ENCODE measurements around the gene GSTP1.
A peak's percentile ranks its signal among the peaks of the same experiment; 100 is the strongest.
"Not testable (repeated sequence)": the region's sequence is repeated elsewhere in the genome, so short reads cannot be mapped to it uniquely, and the experiment has no call there.

GSTP1 gene

GRCh38 chr11:67564230-67564629 lies 19.4 kb upstream of the GSTP1 start:
- no peak for DNase-seq

DNA sequence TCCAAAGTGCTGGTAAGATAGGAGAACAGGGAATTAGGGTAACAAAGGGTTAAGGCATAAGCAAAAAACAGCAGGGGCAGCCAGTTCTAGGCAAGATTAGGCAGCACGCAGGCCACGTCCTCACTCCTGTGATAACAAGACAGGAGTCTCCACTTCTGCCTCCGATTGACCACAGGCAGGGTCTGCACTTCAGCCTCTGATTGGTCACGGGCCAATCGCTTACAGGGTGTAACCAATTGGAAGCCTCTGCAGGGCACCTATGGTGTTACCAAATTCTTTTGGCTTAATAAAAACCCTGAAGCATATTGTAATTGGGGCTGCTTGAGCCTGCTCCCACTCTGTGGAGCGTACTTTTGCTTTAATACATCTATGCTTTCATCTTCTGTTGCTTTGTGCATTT lies 12.2 kb upstream of the GSTP1 start:
- DNase-seq: no peak

- DNase-seq: no peak
Observed at GRCh38 chr11:67572305-67572704, 11.3 kb upstream of the GSTP1 start.

GRCh38 chr11:67572747-67573419 lies 10.7 kb upstream of the GSTP1 start:
- DNase-seq: peak; percentile 53

- DNase-seq: no peak
Observed at GRCh38 chr11:67574938-67575337, 8.7 kb upstream of the GSTP1 start.

DNA sequence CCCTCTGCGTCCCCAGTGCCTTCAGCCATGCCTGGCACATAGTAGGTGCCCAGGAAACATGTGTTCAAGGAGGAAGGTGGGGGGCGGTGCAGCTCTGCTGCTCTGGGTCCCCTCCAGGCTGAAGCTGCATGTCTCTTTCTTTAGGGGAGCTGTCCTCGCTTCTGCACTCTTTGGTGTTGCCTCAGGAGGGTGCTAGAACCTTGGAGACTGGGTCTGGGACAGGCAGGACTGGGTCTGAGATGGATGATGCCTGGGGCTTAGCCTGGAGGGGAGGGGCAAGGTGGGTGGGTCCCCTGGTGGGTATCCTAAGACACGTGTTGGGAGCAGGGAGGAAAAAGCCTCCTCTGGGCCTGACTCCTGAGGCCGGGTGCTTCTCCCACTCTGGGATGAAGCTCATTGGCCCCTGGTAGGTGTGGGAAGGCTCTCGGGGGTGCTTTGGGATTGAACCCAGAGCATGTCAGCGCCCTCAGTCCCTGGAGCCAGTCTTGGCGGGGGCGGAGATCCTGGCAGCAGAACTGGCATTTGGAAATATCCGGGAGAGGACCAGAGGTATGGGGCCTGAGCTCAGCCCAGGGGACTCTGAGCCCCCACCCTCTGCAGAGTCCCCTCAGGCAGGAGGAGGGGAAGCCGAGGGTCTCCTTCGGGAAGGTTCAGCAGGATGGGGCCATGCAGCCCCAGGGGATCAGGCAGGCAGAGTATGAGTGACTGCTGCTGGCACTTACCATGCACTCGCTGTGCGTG lies 6.7 kb upstream of the GSTP1 start:
- DNase-seq: no peak

- DNase-seq: no peak
Observed at GRCh38 chr11:67577951-67578350, 5.7 kb upstream of the GSTP1 start.

DNA sequence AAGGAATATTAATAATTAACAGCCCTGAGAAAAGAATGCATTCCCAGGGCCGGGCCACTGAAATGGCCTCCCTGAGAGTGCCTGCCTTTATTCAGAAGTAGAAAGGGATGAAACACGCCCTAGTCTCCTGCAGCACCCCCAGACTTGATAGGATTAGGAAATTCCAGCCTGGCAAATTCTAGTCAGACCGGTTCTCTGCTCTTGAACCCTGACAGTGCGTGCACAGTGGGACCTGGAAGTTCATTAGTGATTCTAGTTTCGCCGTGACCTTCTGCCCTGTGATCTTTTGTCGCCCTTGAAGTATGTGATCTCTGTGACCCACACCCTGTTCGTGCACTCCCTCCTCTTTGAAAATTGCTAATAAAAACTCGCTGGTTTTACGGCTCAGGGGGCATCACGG lies 2.1 kb upstream of the GSTP1 start:
- no peak for DNase-seq

GRCh38 chr11:67582011-67582410 lies 1.6 kb upstream of the GSTP1 start:
- no peak for DNase-seq

DNA sequence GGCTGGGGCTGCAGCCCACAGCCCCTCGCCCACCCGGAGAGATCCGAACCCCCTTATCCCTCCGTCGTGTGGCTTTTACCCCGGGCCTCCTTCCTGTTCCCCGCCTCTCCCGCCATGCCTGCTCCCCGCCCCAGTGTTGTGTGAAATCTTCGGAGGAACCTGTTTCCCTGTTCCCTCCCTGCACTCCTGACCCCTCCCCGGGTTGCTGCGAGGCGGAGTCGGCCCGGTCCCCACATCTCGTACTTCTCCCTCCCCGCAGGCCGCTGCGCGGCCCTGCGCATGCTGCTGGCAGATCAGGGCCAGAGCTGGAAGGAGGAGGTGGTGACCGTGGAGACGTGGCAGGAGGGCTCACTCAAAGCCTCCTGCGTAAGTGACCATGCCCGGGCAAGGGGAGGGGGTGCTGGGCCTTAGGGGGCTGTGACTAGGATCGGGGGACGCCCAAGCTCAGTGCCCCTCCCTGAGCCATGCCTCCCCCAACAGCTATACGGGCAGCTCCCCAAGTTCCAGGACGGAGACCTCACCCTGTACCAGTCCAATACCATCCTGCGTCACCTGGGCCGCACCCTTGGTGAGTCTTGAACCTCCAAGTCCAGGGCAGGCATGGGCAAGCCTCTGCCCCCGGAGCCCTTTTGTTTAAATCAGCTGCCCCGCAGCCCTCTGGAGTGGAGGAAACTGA lies 731 bp downstream of the GSTP1 start:
- DNase-seq: no peak

DNA sequence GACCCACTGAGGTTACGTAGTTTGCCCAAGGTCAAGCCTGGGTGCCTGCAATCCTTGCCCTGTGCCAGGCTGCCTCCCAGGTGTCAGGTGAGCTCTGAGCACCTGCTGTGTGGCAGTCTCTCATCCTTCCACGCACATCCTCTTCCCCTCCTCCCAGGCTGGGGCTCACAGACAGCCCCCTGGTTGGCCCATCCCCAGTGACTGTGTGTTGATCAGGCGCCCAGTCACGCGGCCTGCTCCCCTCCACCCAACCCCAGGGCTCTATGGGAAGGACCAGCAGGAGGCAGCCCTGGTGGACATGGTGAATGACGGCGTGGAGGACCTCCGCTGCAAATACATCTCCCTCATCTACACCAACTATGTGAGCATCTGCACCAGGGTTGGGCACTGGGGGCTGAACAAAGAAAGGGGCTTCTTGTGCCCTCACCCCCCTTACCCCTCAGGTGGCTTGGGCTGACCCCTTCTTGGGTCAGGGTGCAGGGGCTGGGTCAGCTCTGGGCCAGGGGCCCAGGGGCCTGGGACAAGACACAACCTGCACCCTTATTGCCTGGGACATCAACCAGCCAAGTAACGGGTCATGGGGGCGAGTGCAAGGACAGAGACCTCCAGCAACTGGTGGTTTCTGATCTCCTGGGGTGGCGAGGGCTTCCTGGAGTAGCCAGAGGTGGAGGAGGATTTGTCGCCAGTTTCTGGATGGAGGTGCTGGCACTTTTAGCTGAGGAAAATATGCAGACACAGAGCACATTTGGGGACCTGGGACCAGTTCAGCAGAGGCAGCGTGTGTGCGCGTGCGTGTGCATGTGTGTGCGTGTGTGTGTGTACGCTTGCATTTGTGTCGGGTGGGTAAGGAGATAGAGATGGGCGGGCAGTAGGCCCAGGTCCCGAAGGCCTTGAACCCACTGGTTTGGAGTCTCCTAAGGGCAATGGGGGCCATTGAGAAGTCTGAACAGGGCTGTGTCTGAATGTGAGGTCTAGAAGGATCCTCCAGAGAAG lies 1.6 kb downstream of the GSTP1 start:
- no peak for DNase-seq

DNA sequence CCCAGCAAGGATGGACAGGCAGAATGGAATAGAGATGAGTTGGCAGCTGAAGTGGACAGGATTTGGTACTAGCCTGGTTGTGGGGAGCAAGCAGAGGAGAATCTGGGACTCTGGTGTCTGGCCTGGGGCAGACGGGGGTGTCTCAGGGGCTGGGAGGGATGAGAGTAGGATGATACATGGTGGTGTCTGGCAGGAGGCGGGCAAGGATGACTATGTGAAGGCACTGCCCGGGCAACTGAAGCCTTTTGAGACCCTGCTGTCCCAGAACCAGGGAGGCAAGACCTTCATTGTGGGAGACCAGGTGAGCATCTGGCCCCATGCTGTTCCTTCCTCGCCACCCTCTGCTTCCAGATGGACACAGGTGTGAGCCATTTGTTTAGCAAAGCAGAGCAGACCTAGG lies 2.3 kb downstream of the GSTP1 start:
- no peak for DNase-seq

DNA sequence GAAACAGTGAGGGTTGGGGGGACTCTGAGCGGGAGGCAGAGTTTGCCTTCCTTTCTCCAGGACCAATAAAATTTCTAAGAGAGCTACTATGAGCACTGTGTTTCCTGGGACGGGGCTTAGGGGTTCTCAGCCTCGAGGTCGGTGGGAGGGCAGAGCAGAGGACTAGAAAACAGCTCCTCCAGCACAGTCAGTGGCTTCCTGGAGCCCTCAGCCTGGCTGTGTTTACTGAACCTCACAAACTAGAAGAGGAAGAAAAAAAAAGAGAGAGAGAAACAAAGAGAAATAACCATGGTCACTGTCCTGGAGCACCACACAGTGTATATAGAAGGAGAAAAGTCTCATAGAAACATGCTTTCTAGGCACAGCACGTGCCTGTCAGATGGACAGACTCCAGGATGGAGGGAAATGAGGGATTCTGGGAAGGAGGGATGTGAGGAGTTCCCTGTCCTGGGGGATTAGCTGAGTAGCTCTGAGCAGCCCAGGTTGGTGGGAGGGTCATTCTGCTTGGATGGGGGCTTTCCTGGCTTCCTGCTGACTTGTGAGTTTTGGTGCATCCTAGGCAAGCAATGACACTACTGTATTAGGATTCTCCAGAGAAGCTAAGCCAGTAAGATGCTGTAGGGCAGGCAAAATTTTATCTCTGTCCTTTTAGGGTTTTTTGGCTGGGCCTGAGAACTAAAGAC lies 3.1 kb downstream of the GSTP1 start:
- no peak for DNase-seq

- no peak for DNase-seq
Observed at GRCh38 chr11:67588136-67588503, 4.5 kb downstream of the GSTP1 start.

- DNase-seq: not testable (repeated sequence)
Observed at GRCh38 chr11:67588899-67589415, 5.3 kb downstream of the GSTP1 start.

DNA sequence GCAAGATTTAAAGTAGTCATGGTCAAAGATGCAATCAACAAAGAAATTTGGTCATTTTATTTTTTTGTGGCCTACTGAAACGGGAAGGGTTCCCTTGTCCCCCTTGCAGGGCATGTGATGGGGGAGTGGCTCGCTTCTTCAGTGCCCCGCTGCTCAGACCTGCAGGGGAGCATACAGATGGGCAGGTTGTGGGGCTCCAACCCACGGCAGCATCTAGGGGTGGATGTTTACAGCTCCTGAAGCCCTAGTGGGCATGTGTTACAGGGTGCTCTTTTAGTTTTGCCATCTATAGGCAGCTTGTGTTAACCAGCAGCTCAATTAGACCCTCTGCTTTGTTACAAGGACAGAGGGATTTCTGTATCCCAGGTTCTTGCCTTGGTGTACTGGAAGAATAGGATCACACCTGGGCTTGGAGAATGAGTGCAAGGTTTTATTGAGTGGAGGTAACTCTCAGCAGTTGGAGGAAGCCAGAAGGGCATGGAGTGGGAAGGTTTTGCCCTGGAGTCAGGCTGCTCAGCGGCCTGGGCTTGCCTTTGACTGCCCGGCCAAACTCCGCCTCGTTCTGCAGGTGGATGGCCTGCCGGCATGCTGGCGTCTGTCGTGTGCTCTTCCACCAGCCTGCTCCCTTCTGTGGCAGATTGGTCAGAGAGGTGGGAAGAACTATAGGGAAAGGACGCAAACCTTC lies 9.4 kb downstream of the GSTP1 start:
- DNase-seq: no peak

DNA sequence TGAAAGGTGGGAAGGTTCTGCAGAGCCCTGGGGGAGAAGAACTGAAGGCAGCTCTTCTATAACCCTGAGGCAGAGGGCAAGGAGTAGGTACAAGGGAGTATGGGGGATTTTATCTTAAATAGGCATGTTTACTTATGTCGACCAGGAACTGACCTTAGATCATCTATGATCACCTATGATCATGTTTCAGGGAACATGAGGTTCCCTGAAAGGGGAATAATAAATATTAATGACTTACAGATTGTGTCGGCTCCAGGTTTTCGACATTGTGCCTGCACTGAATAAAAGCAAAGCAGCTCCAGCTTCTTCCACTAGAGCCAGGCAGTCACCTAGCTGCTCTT lies 9.9 kb downstream of the GSTP1 start:
- no peak for DNase-seq

DNA sequence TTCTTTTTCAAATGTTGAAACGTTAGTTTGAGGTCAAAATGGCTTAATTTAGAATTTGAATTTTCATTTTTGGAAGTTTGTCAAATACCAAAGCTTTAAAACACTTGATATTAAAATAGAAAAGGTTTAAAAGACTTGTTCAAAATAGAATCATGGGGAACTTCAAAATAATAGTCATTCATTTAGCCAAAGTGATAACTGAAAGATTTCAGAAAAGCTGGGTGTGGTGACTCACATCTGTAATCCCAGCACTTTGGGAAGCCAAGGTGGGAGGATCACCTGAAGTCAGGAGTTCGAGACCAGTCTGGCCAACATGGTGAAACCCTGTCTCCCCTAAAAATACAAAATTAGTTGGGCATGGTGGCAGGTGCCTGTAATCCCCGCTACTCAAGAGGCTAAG lies 10.9 kb downstream of the GSTP1 start:
- no peak for DNase-seq

DNA sequence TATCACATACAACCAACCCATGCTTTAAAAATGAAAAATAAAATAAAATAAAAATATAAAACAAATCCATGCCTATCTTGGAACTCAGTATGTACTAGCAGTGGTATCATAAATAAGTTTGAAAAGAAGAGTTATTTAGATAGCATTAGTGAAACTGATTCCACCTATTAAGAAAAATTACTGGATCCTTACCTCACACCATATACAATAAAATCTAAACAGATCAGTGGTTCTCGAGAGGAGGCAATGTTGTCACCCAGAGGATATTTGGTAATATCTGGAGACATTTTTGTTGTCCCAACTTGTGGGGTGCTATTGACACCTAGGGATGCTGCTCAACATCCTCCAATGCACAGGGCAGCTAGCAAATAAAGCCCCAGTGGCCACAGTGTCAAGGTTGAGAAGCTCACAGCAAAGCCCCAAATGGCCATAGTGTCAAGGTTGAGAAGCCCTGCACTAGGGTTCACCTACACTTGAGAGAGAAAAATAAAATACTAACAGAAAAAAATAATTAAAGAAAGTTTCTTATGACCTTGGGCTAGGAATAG lies 13.2 kb downstream of the GSTP1 start:
- DNase-seq: no peak

- not testable (repeated sequence) for DNase-seq
Observed at GRCh38 chr11:67597458-67597857, 13.8 kb downstream of the GSTP1 start.

- not testable (repeated sequence) for DNase-seq
Observed at GRCh38 chr11:67597963-67598362, 14.4 kb downstream of the GSTP1 start.
